CD4-positive, alpha-beta T cell treated with Interleukin-2 at 100 ng/mL for 4 hours (primary cell): ENCODE measurements around the gene CORO2B.
"Not testable (repeated sequence)": the region's sequence is repeated elsewhere in the genome, so short reads cannot be mapped to it uniquely, and the experiment has no call there.

Experiments used
- DNase-seq: peaks from one replicate; pipeline ENCODE4 v3.0.0-alpha.2; 2020; ENCODE audit warnings: low spot score

Gene CORO2B

GRCh38 chr15:68592054-68592453, 13.3 kb downstream of the CORO2B start:
- no peak for DNase-seq

- no peak for DNase-seq
These were observed 13.8 kb downstream of the CORO2B start for GRCh38 chr15:68592544-68592943.

- DNase-seq, result no peak
These were observed 14.5 kb downstream of the CORO2B start for GRCh38 chr15:68593341-68593740.

- DNase-seq, result no peak
These were observed 15.2 kb downstream of the CORO2B start for GRCh38 chr15:68593828-68594532.

GRCh38 chr15:68594533-68595259, 15.9 kb downstream of the CORO2B start:
- DNase-seq, result no peak

- DNase-seq, result no peak
These were observed 16.4 kb downstream of the CORO2B start for GRCh38 chr15:68595260-68595564.

GRCh38 chr15:68595761-68596160, 17.0 kb downstream of the CORO2B start:
- no peak for DNase-seq

- no peak for DNase-seq
These were observed 17.9 kb downstream of the CORO2B start for GRCh38 chr15:68596691-68597090.

- no peak for DNase-seq
These were observed 18.8 kb downstream of the CORO2B start for GRCh38 chr15:68597581-68597980.

- DNase-seq, result no peak
These were observed 19.7 kb downstream of the CORO2B start for GRCh38 chr15:68598171-68599152.

GRCh38 chr15:68599153-68599545, 20.4 kb downstream of the CORO2B start:
- no peak for DNase-seq

GRCh38 chr15:68599560-68600071, 20.8 kb downstream of the CORO2B start:
- no peak for DNase-seq

- DNase-seq, result no peak
These were observed 22.7 kb downstream of the CORO2B start for GRCh38 chr15:68601206-68602197.

- DNase-seq, result no peak
These were observed 23.8 kb downstream of the CORO2B start for GRCh38 chr15:68602459-68603215.

- no peak for DNase-seq
These were observed 24.4 kb downstream of the CORO2B start for GRCh38 chr15:68603216-68603595.

- DNase-seq, result no peak
These were observed 25.2 kb downstream of the CORO2B start for GRCh38 chr15:68603951-68604350.

GRCh38 chr15:68604840-68605478, 26.2 kb downstream of the CORO2B start:
- not testable (repeated sequence) for DNase-seq

- no peak for DNase-seq
These were observed 27.6 kb downstream of the CORO2B start for GRCh38 chr15:68606375-68606774.

- no peak for DNase-seq
These were observed 29.5 kb downstream of the CORO2B start for GRCh38 chr15:68608206-68608843.
